HepG2 (cell line): ENCODE results near the gene DNAJA3. TPM values are rescaled to one million over a fixed set of nuclear protein-coding genes. Genes with fewer than 3 reads are reported as not detected.

Experiments
- ETV6 ChIP-seq: sonication (generic); formaldehyde crosslinking; conservative IDR thresholded peaks from 2 replicates; pipeline ENCODE4 v1.4.0; 2020; ENCODE audit warnings: missing genetic modification reagents
- MIXL1 ChIP-seq: IDR thresholded peaks from 2 replicates; pipeline ENCODE4 v1.6.1; 2016
- MTF1 ChIP-seq: sonication (generic); formaldehyde crosslinking; IDR thresholded peaks from 2 replicates; pipeline ENCODE4 v1.5.0; 2020; ENCODE audit warnings: missing genetic modification reagents
- PTBP1 ChIP-seq: fragments of 200-400 bp; formaldehyde crosslinking; IDR thresholded peaks from 2 replicates; pipeline ENCODE4 v1.6.1; 2018; ENCODE audit warnings: low read length, low read depth; ENCODE audit not compliant: poor library complexity, severe bottlenecking
- ZKSCAN5 ChIP-seq: sonication (generic); formaldehyde crosslinking; IDR thresholded peaks from 2 replicates; pipeline ENCODE4 v1.5.1; 2020; ENCODE audit warnings: mild to moderate bottlenecking, missing genetic modification reagents
- ZNF232 ChIP-seq: sonication (generic); formaldehyde crosslinking; IDR thresholded peaks from 2 replicates; pipeline ENCODE4 v1.4.0; 2020; ENCODE audit warnings: missing genetic modification reagents, borderline replicate concordance
- ZNF547 ChIP-seq: sonication (generic); formaldehyde crosslinking; IDR thresholded peaks from 2 replicates; pipeline ENCODE4 v1.5.1; 2020; ENCODE audit warnings: mild to moderate bottlenecking, missing genetic modification reagents
- ZNF703 ChIP-seq: sonication (generic); formaldehyde crosslinking; IDR thresholded peaks from 2 replicates; pipeline ENCODE4 v1.5.1; 2020; ENCODE audit warnings: missing genetic modification reagents, mild to moderate bottlenecking, moderate library complexity, borderline replicate concordance
- ZNF777 ChIP-seq: sonication (generic); formaldehyde crosslinking; IDR thresholded peaks from 2 replicates; pipeline ENCODE4 v1.4.0; 2020; ENCODE audit warnings: missing genetic modification reagents
- ZNF816 ChIP-seq: sonication (generic); formaldehyde crosslinking; IDR thresholded peaks from 2 replicates; pipeline ENCODE4 v1.8.0; 2022; ENCODE audit warnings: missing genetic modification reagents, mild to moderate bottlenecking, borderline replicate concordance
- ZSCAN22 ChIP-seq: sonication (generic); formaldehyde crosslinking; IDR thresholded peaks from 2 replicates; pipeline ENCODE4 v1.4.0; 2020; ENCODE audit warnings: mild to moderate bottlenecking, missing genetic modification reagents
- polyA plus RNA-seq, 8 experiments: library from polyadenylated mRNA; depleted of rRNA in 3 of 8; stranded (reverse) in 7 of 8; unstranded in 1 of 8; fragments of >200 nt; fragmentation: Illumina TruSeq in 4 of 8; extraction: Trizol in 4 of 8; gene quantifications; 2 replicates each; pipeline versions ENCODE4 v1.2.1 to v1.2.3, GENCODE V29; 2011 to 2016; ENCODE audit warnings: low read depth in 4 of 8, missing spikeins in 1 of 8, mixed read lengths in 1 of 8; ENCODE audit not compliant: insufficient read depth in 1 of 8
- total RNA-seq, 5 experiments: library from RNA; depleted of rRNA; stranded (reverse); fragments of >200 nt; fragmentation: Illumina TruSeq; extraction: Trizol; gene quantifications; 2 replicates each; pipeline ENCODE4 v1.2.3, GENCODE V29; 2016; ENCODE audit warnings: low read depth in 1 of 5
- TF ChIP-seq, protein P1 (sequence below): sonication (generic); formaldehyde crosslinking; conservative IDR thresholded peaks from 2 replicates; pipeline ENCODE4 v1.4.0; 2020; ENCODE audit warnings: missing genetic modification reagents
- TF ChIP-seq, protein P2 (sequence below): sonication (generic); formaldehyde crosslinking; conservative IDR thresholded peaks from 2 replicates; pipeline ENCODE4 v1.8.0; 2022; ENCODE audit warnings: missing genetic modification reagents
- TF ChIP-seq, protein P3 (sequence below): IDR thresholded peaks from 2 replicates; pipeline ENCODE4 v1.6.1; 2012; ENCODE audit warnings: low read depth, low read length, improper control_type of control experiment
- TF ChIP-seq, protein P4 (sequence below): sonication (generic); formaldehyde crosslinking; IDR thresholded peaks from 2 replicates; pipeline ENCODE4 v1.5.1; 2020; ENCODE audit warnings: mild to moderate bottlenecking, moderate library complexity, missing genetic modification reagents
- TF ChIP-seq, protein P5 (sequence below): sonication (generic); formaldehyde crosslinking; IDR thresholded peaks from 2 replicates; pipeline ENCODE4 v1.4.0; 2020; ENCODE audit warnings: missing genetic modification reagents, borderline replicate concordance

DNAJA3 gene
- total and polyA plus RNA-seq, 2 of the 13 experiments (the other 11 are each of a cell fraction or from before 2014, with no cell fraction given): 77.0 to 83.3 TPM

DNA sequence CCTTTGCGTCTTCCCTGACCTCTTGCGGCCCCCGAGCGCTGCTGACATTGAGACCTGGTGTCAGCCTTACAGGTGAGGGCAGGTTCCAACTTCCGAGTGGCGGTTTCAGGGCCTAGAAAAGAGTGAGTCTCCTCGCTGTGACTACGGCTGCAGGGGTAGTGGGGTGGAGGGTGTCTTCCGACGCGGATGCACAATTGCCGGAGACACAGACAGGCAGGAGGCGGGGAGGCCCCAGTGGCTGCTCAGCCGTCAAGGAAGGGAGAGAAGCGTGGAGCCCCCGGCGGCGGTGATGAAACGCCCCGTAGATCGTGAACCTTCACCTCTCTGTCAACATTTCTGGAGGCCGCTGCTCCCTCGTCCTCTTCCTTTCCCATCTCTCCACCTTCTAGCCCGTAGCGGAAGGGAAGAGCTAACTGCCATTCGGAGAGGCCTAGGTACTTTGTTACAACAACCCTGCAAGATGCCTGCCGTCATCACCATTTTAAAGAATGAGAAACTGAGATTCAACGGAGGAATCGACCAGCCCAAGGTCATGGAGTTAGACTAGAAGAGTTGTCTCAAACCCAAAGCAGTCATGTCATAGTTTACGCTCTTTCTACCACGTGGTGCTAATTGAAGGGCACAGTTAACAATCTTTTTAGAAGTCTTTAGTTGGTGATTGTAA is 485 bp downstream of the DNAJA3 start (continued):
- TF ChIP-seq ZNF703 (CRISPR knock-in tag) (peak; percentile 69; the same call in 1 of the 2 replicates), PTBP1 (no peak), ETV6 (CRISPR knock-in tag) (no peak), ZNF816 (CRISPR knock-in tag) (no peak), ZKSCAN5 (CRISPR knock-in tag) (no peak), ZSCAN22 (CRISPR knock-in tag) (peak; percentile 35; the same call in 1 of the 2 replicates), MIXL1 (CRISPR knock-in tag) (peak; percentile 40; the same call in 1 of the 2 replicates), MTF1 (CRISPR knock-in tag) (no peak), ZNF547 (peak; percentile 73; the same call in 1 of the 2 replicates), ZNF777 (CRISPR knock-in tag) (peak; percentile 80), ZNF232 (no peak)
- TF ChIP-seq, protein P1, sequence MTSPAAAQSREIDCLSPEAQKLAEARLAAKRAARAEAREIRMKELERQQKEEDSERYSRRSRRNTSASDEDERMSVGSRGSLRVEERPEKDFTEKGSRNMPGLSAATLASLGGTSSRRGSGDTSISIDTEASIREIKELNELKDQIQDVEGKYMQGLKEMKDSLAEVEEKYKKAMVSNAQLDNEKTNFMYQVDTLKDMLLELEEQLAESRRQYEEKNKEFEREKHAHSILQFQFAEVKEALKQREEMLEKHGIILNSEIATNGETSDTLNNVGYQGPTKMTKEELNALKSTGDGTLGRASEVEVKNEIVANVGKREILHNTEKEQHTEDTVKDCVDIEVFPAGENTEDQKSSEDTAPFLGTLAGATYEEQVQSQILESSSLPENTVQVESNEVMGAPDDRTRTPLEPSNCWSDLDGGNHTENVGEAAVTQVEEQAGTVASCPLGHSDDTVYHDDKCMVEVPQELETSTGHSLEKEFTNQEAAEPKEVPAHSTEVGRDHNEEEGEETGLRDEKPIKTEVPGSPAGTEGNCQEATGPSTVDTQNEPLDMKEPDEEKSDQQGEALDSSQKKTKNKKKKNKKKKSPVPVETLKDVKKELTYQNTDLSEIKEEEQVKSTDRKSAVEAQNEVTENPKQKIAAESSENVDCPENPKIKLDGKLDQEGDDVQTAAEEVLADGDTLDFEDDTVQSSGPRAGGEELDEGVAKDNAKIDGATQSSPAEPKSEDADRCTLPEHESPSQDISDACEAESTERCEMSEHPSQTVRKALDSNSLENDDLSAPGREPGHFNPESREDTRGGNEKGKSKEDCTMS (CRISPR knock-in tag): no peak
- TF ChIP-seq, protein P2, sequence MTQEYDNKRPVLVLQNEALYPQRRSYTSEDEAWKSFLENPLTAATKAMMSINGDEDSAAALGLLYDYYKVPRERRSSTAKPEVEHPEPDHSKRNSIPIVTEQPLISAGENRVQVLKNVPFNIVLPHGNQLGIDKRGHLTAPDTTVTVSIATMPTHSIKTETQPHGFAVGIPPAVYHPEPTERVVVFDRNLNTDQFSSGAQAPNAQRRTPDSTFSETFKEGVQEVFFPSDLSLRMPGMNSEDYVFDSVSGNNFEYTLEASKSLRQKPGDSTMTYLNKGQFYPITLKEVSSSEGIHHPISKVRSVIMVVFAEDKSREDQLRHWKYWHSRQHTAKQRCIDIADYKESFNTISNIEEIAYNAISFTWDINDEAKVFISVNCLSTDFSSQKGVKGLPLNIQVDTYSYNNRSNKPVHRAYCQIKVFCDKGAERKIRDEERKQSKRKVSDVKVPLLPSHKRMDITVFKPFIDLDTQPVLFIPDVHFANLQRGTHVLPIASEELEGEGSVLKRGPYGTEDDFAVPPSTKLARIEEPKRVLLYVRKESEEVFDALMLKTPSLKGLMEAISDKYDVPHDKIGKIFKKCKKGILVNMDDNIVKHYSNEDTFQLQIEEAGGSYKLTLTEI (CRISPR knock-in tag): no peak
- TF ChIP-seq, protein P3, sequence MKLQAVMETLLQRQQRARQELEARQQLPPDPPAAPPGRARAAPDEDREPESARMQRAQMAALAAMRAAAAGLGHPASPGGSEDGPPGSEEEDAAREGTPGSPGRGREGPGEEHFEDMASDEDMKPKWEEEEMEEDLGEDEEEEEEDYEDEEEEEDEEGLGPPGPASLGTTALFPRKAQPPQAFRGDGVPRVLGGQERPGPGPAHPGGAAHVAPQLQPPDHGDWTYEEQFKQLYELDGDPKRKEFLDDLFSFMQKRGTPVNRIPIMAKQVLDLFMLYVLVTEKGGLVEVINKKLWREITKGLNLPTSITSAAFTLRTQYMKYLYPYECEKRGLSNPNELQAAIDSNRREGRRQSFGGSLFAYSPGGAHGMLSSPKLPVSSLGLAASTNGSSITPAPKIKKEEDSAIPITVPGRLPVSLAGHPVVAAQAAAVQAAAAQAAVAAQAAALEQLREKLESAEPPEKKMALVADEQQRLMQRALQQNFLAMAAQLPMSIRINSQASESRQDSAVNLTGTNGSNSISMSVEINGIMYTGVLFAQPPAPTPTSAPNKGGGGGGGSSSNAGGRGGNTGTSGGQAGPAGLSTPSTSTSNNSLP: no peak
- TF ChIP-seq, protein P4, sequence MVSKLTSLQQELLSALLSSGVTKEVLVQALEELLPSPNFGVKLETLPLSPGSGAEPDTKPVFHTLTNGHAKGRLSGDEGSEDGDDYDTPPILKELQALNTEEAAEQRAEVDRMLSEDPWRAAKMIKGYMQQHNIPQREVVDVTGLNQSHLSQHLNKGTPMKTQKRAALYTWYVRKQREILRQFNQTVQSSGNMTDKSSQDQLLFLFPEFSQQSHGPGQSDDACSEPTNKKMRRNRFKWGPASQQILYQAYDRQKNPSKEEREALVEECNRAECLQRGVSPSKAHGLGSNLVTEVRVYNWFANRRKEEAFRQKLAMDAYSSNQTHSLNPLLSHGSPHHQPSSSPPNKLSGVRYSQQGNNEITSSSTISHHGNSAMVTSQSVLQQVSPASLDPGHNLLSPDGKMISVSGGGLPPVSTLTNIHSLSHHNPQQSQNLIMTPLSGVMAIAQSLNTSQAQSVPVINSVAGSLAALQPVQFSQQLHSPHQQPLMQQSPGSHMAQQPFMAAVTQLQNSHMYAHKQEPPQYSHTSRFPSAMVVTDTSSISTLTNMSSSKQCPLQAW (CRISPR knock-in tag): peak; percentile 82
- TF ChIP-seq, protein P5, sequence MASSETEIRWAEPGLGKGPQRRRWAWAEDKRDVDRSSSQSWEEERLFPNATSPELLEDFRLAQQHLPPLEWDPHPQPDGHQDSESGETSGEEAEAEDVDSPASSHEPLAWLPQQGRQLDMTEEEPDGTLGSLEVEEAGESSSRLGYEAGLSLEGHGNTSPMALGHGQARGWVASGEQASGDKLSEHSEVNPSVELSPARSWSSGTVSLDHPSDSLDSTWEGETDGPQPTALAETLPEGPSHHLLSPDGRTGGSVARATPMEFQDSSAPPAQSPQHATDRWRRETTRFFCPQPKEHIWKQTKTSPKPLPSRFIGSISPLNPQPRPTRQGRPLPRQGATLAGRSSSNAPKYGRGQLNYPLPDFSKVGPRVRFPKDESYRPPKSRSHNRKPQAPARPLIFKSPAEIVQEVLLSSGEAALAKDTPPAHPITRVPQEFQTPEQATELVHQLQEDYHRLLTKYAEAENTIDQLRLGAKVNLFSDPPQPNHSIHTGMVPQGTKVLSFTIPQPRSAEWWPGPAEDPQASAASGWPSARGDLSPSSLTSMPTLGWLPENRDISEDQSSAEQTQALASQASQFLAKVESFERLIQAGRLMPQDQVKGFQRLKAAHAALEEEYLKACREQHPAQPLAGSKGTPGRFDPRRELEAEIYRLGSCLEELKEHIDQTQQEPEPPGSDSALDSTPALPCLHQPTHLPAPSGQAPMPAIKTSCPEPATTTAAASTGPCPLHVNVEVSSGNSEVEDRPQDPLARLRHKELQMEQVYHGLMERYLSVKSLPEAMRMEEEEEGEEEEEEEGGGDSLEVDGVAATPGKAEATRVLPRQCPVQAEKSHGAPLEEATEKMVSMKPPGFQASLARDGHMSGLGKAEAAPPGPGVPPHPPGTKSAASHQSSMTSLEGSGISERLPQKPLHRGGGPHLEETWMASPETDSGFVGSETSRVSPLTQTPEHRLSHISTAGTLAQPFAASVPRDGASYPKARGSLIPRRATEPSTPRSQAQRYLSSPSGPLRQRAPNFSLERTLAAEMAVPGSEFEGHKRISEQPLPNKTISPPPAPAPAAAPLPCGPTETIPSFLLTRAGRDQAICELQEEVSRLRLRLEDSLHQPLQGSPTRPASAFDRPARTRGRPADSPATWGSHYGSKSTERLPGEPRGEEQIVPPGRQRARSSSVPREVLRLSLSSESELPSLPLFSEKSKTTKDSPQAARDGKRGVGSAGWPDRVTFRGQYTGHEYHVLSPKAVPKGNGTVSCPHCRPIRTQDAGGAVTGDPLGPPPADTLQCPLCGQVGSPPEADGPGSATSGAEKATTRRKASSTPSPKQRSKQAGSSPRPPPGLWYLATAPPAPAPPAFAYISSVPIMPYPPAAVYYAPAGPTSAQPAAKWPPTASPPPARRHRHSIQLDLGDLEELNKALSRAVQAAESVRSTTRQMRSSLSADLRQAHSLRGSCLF: no peak
